Activated T-helper 1 cell treated with anti-CD3 and anti-CD28 coated beads, Interleukin-2, amount 50 U/mL, for 16 hours (primary cell): ENCODE measurements around the gene STRA6.

Experiments used
- DNase-seq, 2 donors: peaks; one replicate each; pipeline ENCODE4 v3.0.0-alpha.2; 2020; ENCODE audit warnings: low read depth in 1 of 2, low spot score in 1 of 2

The STRA6 gene

GRCh38 chr15:74182131-74182530 is 20.5 kb downstream of the STRA6 start:
- no peak for DNase-seq

- DNase-seq: no peak
These were observed 21.5 kb downstream of the STRA6 start for GRCh38 chr15:74180881-74181602.

- no peak for DNase-seq
These were observed 22.4 kb downstream of the STRA6 start for GRCh38 chr15:74179983-74180880.

GRCh38 chr15:74179101-74179841 is 23.3 kb downstream of the STRA6 start:
- DNase-seq: no peak

GRCh38 chr15:74178326-74179100 is 24.1 kb downstream of the STRA6 start:
- DNase-seq: no peak

GRCh38 chr15:74176262-74177214 is 26.0 kb downstream of the STRA6 start:
- DNase-seq: no peak

GRCh38 chr15:74175271-74176191 is 27.1 kb downstream of the STRA6 start:
- no peak for DNase-seq

GRCh38 chr15:74174958-74175253 is 27.7 kb downstream of the STRA6 start:
- DNase-seq: no peak

GRCh38 chr15:74174219-74174957 is 28.2 kb downstream of the STRA6 start:
- DNase-seq: no peak

- DNase-seq: no peak
These were observed 29.0 kb downstream of the STRA6 start, which contains the start of gene ISLR for GRCh38 chr15:74173380-74174218. ISLR (plus strand) TSS chr15:74173710; CDS start chr15:74174859, 1,149 bp downstream.

- DNase-seq: no peak
These were observed 29.7 kb downstream of the STRA6 start for GRCh38 chr15:74172701-74173379.

- DNase-seq: no peak
These were observed 30.5 kb downstream of the STRA6 start for GRCh38 chr15:74171965-74172541.

GRCh38 chr15:74170875-74171578 is 31.6 kb downstream of the STRA6 start:
- no peak for DNase-seq

GRCh38 chr15:74170071-74170844 is 32.3 kb downstream of the STRA6 start:
- no peak for DNase-seq

- no peak for DNase-seq
These were observed 33.9 kb downstream of the STRA6 start for GRCh38 chr15:74168711-74169126.
